Esophagus muscularis mucosa (tissue), 3 donors: ENCODE measurements around the gene CFHR1.

Experiments used
- CTCF ChIP-seq, 3 experiments: fragments of 200-600 bp in 2 of 3; fragments of 450-650 bp in 1 of 3; sonication (generic) in 2 of 3; IDR thresholded peaks; one replicate each; pipeline ENCODE4 v1.5.1; 2017 to 2019; ENCODE audit warnings: antibody characterized with exemption in 3 of 3, mild to moderate bottlenecking in 2 of 3, moderate library complexity in 1 of 3
- POLR2A ChIP-seq: fragments of 450-650 bp; IDR thresholded peaks from one replicate; pipeline ENCODE4 v1.6.1; 2017; ENCODE audit warnings: antibody characterized with exemption, moderate library complexity, mild to moderate bottlenecking, low read depth
- POLR2AphosphoS5 ChIP-seq, 2 donors: sonication (generic); formaldehyde crosslinking; IDR thresholded peaks; one replicate each; pipeline ENCODE4 v1.6.1; 2017; ENCODE audit warnings: antibody characterized with exemption in 2 of 2

DNA sequence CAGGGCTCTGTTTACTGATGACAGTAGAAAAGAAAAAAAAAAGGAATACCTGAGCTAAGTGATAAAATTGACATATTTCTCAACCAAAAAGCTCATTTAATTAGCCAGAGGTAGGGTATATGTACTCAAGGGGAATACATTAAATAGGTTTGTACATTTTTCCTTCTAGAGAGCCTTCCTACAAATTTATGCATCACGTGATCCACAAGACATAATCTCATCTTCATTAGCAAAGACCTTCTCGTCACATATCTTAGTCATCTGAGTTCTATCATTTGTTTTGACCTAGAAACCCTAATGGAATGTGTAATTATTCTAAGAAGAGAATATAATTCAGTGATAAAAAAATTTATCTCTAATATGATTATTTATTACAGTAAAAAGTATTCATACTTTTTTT is 37.7 kb downstream of the CFHR1 start:
- TF ChIP-seq POLR2AphosphoS5 (IDR thresholded peaks at IDR 0.05) (no peak), CTCF (IDR thresholded peaks at IDR 0.05) (no peak), POLR2A (no peak)
